ENCODE measurements around the gene CLEC16A.

CLEC16A gene

DNA sequence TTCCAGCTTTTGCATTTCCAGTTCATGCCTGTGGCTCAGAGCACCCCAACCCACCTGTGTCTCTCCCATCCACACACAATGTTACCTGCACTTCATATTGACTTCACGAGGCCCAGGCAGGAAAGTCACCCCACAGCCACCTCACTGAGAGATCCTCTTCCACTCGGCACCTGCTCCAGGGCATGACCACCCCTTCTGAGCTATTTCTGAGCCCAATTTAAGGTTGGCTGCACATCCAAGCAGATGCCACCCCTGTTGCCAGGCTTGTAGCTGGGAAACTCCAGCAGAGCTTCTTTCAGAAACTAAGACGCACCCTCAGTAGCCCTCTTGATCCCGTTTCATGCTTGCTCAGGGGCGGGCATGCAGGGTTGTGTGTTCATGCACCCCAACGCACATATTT lies 223.2 kb downstream of the CLEC16A start:
- no peak for FAIRE-seq

DNA sequence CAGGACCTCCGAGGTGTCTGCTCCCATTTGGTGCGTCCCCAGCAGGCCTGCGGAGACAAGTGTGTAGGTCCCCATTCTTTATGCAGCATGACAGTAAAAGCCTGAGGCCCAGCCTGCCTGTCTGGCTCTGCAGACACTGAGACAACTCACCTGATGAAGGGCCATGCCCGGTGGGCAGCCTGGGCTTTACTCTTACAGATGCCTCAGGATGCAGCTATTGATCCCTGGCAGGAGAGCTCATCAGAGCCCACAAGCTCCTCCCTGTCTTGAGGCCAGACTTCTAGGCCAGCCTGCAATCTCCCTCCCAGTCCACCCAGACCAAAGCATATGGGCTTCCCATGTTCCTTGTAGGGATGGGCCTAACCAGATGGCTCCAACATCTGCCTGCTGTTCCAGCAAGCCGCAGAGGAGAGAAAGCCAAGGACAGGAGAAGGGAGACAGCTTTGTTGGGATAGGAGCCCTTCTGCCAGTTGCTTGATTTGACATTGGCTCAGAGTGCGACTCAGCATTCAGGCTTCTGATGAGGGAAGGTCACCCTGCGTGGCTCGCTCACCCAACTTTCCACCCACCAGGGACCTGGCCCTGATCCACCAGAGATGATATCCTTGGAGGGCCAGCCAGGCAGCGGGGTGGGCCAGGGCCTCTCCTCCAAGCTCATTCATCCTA lies 224.2 kb downstream of the CLEC16A start:
- no peak for FAIRE-seq

GRCh38 chr16:11169641-11170040 lies 225.3 kb downstream of the CLEC16A start:
- FAIRE-seq: no peak

- no peak for FAIRE-seq
These were observed 225.8 kb downstream of the CLEC16A start for GRCh38 chr16:11170201-11170600.

DNA sequence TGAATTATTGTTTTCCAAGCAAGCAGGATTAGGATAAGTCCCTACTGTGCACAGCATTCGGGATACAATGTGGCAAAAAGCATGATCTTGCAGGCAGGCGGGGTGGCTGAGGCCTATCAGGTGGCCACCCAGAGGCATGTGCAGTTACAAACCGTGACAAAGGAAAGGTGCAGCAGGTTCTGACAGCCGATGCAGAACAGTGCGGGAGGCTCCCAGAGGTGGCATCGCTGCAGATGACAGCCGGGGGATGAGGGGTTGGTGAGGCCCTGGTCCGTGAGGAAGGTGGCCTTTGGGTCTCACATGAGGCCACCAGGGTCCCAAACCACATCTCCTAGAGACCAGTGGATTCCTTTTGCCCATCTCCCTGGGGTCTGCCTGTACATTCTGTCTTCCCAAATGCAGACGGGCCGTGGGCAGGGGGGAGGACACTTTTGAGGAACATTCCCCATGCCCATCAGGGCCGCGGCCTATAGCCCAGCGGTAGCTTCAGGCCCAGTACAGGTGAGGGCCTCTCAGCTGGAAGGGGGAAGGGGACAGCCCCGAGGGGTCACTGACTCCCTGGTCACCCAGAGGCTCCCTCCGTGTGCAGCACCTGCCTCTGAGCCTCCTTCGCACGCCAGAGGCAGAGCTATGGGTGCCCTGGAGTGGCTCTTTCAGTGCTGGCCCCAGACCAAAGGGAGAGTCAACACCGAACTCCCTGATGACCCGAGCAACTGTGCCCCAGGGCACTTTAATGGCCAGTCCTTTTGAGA lies 226.5 kb downstream of the CLEC16A start:
- no peak for FAIRE-seq

DNA sequence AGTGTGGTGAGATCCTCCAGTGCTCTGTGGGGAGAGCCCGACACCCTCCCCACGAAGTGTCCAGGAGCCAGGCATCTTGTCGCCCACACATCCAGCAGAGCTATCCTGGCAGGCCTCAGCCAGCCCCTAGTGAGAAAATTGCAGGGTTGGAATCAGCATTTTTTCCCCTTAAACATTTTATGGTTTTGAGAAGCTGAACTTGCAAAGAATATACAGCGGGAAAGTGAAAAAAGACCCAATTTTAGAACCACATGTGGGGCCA lies 227.0 kb downstream of the CLEC16A start:
- no peak for FAIRE-seq

DNA sequence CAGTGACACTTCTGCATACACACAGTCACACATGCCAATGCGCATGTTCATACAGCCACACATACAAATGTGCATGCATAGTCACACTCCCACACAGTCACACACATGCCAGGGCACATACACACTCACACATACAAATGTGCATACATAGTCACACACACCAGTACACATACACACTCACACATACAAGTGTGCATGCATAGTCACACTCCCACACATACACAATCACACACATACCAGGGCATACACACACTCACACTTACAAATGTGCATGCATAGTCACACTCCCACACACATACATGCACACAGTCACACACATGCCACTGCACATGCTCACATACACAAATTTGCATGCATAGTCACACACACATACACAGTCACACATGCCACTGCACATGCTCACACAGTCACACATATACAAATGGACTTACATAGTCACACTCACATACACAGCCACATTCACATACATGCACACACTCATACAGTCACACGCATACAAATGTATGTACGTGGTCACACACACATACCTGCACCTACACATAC lies 227.5 kb downstream of the CLEC16A start:
- FAIRE-seq: no peak

GRCh38 chr16:11173426-11173825 lies 229.1 kb downstream of the CLEC16A start:
- FAIRE-seq: no peak

DNA sequence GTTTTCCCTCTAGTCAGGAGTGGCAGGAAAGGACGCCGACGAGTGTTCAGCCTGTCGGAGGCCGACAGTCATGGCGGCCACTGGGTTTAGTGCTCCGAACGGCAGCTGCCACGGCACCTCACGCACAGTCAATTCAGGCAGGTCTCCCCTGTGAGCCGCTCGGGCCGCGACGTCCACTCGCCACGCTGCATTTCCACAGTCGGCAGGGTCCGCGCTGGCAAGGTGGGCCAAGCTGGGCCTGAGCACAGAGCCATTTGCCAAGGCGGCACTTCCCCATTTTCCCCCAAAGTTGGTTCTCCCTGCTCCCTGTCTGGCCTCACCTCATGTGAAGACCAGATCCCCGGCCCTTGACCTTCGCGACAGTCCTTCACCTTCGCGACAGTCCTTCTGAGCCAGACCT lies 229.8 kb downstream of the CLEC16A start:
- no peak for FAIRE-seq

DNA sequence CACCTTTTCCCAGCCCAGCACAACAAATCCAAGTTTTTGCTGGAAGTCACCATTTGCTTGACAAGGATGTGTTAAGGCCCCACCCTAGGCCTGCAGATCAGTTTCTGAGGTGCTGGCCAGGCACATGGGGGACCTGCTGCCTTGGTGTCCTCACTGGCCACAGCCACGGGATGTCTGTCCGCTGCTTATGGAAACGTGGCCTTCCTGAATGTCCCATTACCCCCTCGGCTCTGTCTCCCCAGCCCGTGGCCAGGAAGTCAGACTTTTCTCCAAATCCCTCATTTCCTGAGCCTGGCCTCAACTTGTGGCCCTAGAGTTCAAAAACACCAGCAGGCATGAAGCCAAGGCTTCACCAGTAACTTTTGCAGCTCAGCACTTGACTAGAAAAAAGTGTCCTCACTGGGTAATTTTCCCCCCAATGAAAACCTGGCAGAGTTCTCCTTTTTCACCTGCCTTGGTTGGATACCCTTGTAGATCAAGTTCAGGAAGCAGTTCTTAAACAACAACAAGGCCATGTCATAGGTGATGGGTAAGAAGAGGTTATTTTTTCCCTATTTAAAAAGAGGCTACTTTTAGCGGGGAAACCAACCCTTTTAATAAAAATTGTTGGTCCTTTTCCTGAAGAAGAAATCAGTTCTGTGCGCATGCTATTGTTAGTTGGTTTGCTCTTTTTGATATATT lies 230.9 kb downstream of the CLEC16A start:
- FAIRE-seq: no peak

DNA sequence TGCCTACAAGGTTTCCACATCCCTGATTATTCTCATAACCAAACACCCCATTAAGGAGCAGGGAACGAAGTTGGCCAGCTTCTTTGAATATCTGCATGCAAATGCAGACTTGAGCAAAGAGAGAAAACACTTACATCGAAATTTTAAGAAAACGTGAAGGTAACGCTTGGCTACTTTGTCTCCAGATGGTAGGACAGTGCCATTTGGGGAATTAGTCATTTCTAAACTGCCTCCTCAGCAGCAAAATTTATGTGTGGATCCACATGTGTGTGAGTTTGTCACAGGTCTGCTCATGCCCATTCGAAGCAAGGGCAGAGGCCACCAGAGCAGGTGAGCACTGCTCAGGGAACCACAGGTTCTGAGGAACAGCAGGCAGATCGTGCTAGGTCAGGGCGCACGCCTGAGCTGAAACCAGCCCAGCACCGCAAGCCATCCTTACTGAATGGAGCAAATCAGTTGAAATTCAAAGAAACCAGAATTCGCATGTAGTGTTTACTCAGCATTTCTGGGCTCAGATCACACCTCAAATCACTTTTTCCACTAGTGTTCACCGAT lies 231.5 kb downstream of the CLEC16A start:
- FAIRE-seq: no peak

GRCh38 chr16:11177578-11178160 lies 233.3 kb downstream of the CLEC16A start:
- FAIRE-seq: no peak

DNA sequence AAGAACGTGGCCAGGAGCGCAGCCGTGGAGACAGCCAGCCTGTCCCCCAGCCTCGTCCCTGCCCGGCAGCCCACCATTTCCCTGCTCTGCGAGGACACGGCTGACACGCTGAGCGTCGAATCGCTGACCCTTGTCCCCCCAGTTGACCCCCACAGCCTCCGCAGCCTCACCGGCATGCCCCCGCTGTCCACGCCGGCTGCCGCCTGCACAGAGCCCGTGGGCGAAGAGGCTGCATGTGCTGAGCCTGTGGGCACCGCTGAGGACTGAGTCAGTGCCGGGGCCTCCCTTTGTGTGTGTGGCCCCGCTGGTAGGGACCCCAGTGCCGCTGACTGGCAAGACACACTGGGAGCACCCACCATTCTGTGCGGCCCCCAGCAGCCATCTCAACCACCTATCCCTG lies 234.1 kb downstream of the CLEC16A start:
- no peak for FAIRE-seq

- FAIRE-seq: no peak
These were observed 235.2 kb downstream of the CLEC16A start for GRCh38 chr16:11179574-11179973.

DNA sequence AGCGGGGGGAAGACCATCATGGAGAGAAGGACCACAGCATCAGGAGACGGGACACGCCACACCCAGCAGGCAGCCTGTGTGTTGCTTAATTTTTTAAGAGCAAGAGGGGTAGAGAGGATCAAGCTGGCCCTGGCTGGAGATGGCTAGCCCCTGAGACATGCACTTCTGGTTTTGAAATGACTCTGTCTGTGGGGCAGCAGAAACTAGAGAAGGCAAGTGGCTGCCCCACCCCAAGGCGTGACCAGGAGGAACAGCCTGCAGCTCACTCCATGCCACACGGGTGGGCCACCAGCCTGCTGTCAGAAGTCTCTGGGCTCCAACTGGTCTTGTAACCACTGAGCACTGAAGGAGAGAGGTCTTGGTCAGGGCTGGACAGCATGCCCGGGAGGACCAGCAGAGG lies 236.1 kb downstream of the CLEC16A start:
- FAIRE-seq: no peak

GRCh38 chr16:11181242-11181898 lies 237.0 kb downstream of the CLEC16A start:
- FAIRE-seq: no peak

- no peak for FAIRE-seq
These were observed 237.5 kb downstream of the CLEC16A start for GRCh38 chr16:11181899-11182279.

GRCh38 chr16:11182411-11182810 lies 238.0 kb downstream of the CLEC16A start:
- no peak for FAIRE-seq

- no peak for FAIRE-seq
These were observed 238.9 kb downstream of the CLEC16A start for GRCh38 chr16:11183035-11183812.

DNA sequence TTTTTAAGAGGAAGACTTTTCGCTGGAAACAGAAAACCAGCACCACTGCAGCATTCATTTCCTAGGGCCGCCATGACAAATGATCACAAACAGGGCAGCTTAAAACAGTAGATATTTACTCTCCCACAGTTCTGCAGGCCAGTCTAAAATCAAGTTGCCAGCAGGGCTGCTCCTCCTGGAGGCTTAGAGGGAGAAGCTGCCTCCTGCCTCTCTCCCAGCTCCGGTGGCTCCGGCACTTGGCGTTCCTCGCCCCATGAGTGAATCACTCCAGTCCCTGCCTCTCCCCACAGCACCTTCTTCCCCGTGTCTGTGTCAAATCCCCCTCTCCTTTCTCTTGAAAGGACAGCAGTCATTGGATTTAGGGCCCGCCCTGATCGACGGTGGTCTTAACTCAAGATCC lies 239.6 kb downstream of the CLEC16A start:
- FAIRE-seq: no peak

DNA sequence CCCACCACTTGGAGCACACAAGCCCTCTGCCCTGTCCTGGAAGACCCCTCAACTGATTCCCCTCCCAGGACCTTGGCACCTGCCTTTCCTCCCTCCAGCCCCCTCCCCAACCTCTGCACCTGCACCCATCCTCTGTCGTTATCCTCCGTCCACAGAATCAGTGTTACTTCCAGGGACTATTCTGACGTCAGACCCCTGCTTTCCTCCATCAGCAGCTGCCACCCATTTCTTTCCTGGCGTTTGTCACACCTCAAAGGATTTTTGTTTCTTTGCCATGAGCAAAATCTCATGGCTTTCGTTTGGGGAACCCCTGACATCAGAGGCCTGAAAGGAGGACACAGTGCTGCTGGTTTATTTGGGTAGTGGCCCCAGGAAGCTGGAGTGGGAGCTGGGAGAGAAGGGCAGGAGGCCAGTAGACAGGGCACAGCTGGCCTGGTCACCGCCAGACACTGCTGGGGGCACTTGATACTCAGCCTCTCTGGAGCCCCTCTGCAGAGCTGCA lies 243.2 kb downstream of the CLEC16A start:
- no peak for FAIRE-seq
